Endothelial cell of umbilical vein (primary cell): ENCODE data around the gene FUZ. TPM values are rescaled to one million over a fixed set of nuclear protein-coding genes. Genes with fewer than 3 reads are reported as not detected.

Experiments
- BruUV-seq: library from RNA; stranded (reverse); fragments of 400-500 nt; replicated peaks from 2 replicates; lab custom pipeline; 2021; lab: Mats Ljungman, UMichigan
- CTCF ChIA-PET: fragments of 300-600, 350-600 bp; sonication (Branson Sonifier 250); formaldehyde crosslinking; loops from one replicate; lab custom pipeline; 2021; ENCODE audit warnings: antibody characterized with exemption, inconsistent platforms; lab: Charles Lee
- POLR2A ChIA-PET: fragments of 300-600, 350-600 bp; sonication (Branson Sonifier 250); formaldehyde crosslinking; loops from one replicate; lab custom pipeline; 2021; ENCODE audit warnings: antibody characterized with exemption, inconsistent platforms; lab: Charles Lee
- DNase-seq: peaks from one replicate; pipeline ENCODE4 v3.0.0-alpha.2; 2011; ENCODE audit warnings: low read depth, low spot score
- FAIRE-seq: peaks from 2 replicates; lab custom pipeline; 2011; peaks lifted over from hg19 to GRCh38; lab: Jason Lieb, UNC
- H2AFZ ChIP-seq: 2 replicates; pipeline ENCODE4 v1.6.0; 2012; ENCODE audit warnings: low read depth, low read length, control low read depth, inconsistent platforms
- H3K27ac ChIP-seq: 2 replicates; pipeline ENCODE4 v1.5.1; 2011; ENCODE audit warnings: low read depth, mild to moderate bottlenecking, control low read depth, low read length, moderate library complexity; ENCODE audit not compliant: insufficient read depth
- H3K27me3 ChIP-seq, 2 experiments: 2 replicates each; pipeline versions ENCODE4 v1.6.0 to v1.6.1; 2011; ENCODE audit warnings: low read length in 2 of 2, mixed read lengths in 1 of 2; ENCODE audit not compliant: control insufficient read depth in 2 of 2, insufficient read depth in 2 of 2
- H3K36me3 ChIP-seq, 2 experiments: 2 replicates in 1 of 2; 3 replicates in 1 of 2; pipeline ENCODE4 v1.5.1; 2011; ENCODE audit warnings: low read length in 2 of 2, mild to moderate bottlenecking in 1 of 2, moderate library complexity in 1 of 2; ENCODE audit not compliant: control insufficient read depth in 2 of 2, insufficient read depth in 2 of 2; ENCODE audit errors: extremely low read depth in 1 of 2
- H3K4me1 ChIP-seq: 3 replicates; pipeline ENCODE4 v1.5.1; 2011; ENCODE audit warnings: mild to moderate bottlenecking, low read length; ENCODE audit not compliant: control insufficient read depth, insufficient read depth; ENCODE audit errors: extremely low read depth
- H3K4me2 ChIP-seq: 2 replicates; pipeline ENCODE4 v1.6.1; 2011; ENCODE audit warnings: low read length, control low read depth, mixed read lengths; ENCODE audit not compliant: insufficient read depth
- H3K4me3 ChIP-seq, 3 experiments: fragments of 200-600 bp in 1 of 3; sonication (generic), shearing (Covaris generic) in 1 of 3; replicated peaks in 1 of 3; 2 replicates each; pipeline ENCODE4 v1.5.1; 2011 to 2016; ENCODE audit warnings: control low read depth in 3 of 3, low read length in 3 of 3, mild to moderate bottlenecking in 2 of 3, inconsistent platforms in 1 of 3, low read depth in 1 of 3, moderate library complexity in 1 of 3; ENCODE audit not compliant: insufficient read depth in 1 of 3
- H3K79me2 ChIP-seq: 2 replicates; pipeline ENCODE4 v1.6.0; 2012; ENCODE audit warnings: low read length, inconsistent platforms; ENCODE audit not compliant: control insufficient read depth, insufficient read depth
- H3K9ac ChIP-seq: replicated peaks from 2 replicates; pipeline ENCODE3; 2011; ENCODE audit warnings: low read length, control low read depth; ENCODE audit not compliant: insufficient read depth; ENCODE audit errors: extremely low read depth
- H3K9me1 ChIP-seq: replicated peaks from 3 replicates; pipeline ENCODE4 v1.6.0; 2011; ENCODE audit warnings: mild to moderate bottlenecking, low read length; ENCODE audit not compliant: control insufficient read depth, insufficient read depth; ENCODE audit errors: extremely low read depth
- H3K9me3 ChIP-seq: replicated peaks from 2 replicates; pipeline ENCODE4 v1.5.1; 2012; ENCODE audit warnings: low read length, inconsistent platforms; ENCODE audit not compliant: control insufficient read depth, insufficient read depth
- H4K20me1 ChIP-seq: replicated peaks from 2 replicates; pipeline ENCODE3; 2011; ENCODE audit warnings: mild to moderate bottlenecking, low read length; ENCODE audit not compliant: control insufficient read depth, insufficient read depth; ENCODE audit errors: extremely low read depth
- EZH2 ChIP-seq: IDR thresholded peaks from 2 replicates; pipeline ENCODE4 v1.6.1; 2012; ENCODE audit warnings: borderline replicate concordance, low read depth, mild to moderate bottlenecking, moderate library complexity, low read length, inconsistent platforms; ENCODE audit not compliant: severe bottlenecking
- FOS ChIP-seq: IDR thresholded peaks from 2 replicates; pipeline ENCODE4 v1.6.1; 2011; ENCODE audit warnings: mild to moderate bottlenecking, low read length, moderate library complexity, borderline replicate concordance; ENCODE audit not compliant: insufficient read depth
- GATA2 ChIP-seq: IDR thresholded peaks from 2 replicates; pipeline ENCODE4 v1.7.0; 2011; ENCODE audit warnings: low read depth, mild to moderate bottlenecking, moderate library complexity, mixed read lengths, low read length; ENCODE audit not compliant: insufficient read length, insufficient read depth
- JUN ChIP-seq: IDR thresholded peaks from 2 replicates; pipeline ENCODE4 v1.6.1; 2011; ENCODE audit warnings: borderline replicate concordance, low read depth; ENCODE audit not compliant: insufficient read length, insufficient read depth
- MAX ChIP-seq: IDR thresholded peaks from 2 replicates; pipeline ENCODE4 v1.6.1; 2011; ENCODE audit not compliant: insufficient read depth, insufficient read length
- MYC ChIP-seq: IDR thresholded peaks from one replicate; pipeline ENCODE4 v1.6.1; 2011; ENCODE audit warnings: mild to moderate bottlenecking, low read depth, low read length
- POLR2A ChIP-seq: IDR thresholded peaks from 2 replicates; pipeline ENCODE4 v1.6.1; 2012; ENCODE audit warnings: low read depth, mild to moderate bottlenecking, control low read depth, low read length
- POLR2AphosphoS5 ChIP-seq: IDR thresholded peaks from 2 replicates; pipeline ENCODE4 v1.6.1; 2012; ENCODE audit warnings: low read depth, mild to moderate bottlenecking, control low read depth, low read length, moderate library complexity; ENCODE audit not compliant: insufficient read depth
- dilution Hi-C: fragments of 300-500 bp; cut with MboI; formaldehyde crosslinking; loops from one replicate; pipeline ENCODE4 v1.15.0; 2019; ENCODE audit warnings: low sequenced_read_pairs; ENCODE audit not compliant: extremely low pct_ligation_motif_present
- intact Hi-C: fragments of 100-400 bp; cut with micrococcal nuclease; formaldehyde crosslinking; loops from one replicate; pipeline ENCODE4 v1.10.0; 2022
- polyA plus RNA-seq, 4 experiments: library from polyadenylated mRNA; depleted of rRNA in 3 of 4; stranded (reverse) in 3 of 4; unstranded in 1 of 4; fragments of >200 nt; gene quantifications; 2 replicates each; pipeline versions ENCODE4 v1.2.1 to v1.2.3, GENCODE V29; 2011 to 2012; ENCODE audit warnings: missing spikeins in 1 of 4
- total RNA-seq: library from RNA; stranded (reverse); gene quantifications from 2 replicates; pipeline ENCODE4 v1.2.3, GENCODE V29; 2021
- TF ChIP-seq, protein P1 (sequence below), 2 donors: IDR thresholded peaks; 1 replicate in 1 of 2; 2 replicates in 1 of 2; pipeline ENCODE4 v1.5.1; 2011; ENCODE audit warnings: low read length in 2 of 2, mild to moderate bottlenecking in 2 of 2, moderate library complexity in 2 of 2, control low read depth in 1 of 2, inconsistent platforms in 1 of 2, low read depth in 1 of 2; ENCODE audit not compliant: insufficient read depth in 1 of 2; ENCODE audit errors: extremely low read depth in 1 of 2

Gene FUZ
- total and polyA plus RNA-seq, 2 donors (not counting 3 experiments of a cell fraction or from before 2014, with no cell fraction given): 12.3 to 14.0 TPM

GRCh38 chr19:49761625-49762311 lies 51.3 kb downstream of the FUZ start:
- H3K4me1 ChIP-seq: no peaks in the 10 kb centered on the region
- H3K9me1 ChIP-seq: no peaks in the 10 kb centered on the region
- no peaks in the 10 kb centered on the region for H4K20me1 ChIP-seq
- H3K4me3 ChIP-seq: no peak overlapping the region
- TF ChIP-seq, protein P1, sequence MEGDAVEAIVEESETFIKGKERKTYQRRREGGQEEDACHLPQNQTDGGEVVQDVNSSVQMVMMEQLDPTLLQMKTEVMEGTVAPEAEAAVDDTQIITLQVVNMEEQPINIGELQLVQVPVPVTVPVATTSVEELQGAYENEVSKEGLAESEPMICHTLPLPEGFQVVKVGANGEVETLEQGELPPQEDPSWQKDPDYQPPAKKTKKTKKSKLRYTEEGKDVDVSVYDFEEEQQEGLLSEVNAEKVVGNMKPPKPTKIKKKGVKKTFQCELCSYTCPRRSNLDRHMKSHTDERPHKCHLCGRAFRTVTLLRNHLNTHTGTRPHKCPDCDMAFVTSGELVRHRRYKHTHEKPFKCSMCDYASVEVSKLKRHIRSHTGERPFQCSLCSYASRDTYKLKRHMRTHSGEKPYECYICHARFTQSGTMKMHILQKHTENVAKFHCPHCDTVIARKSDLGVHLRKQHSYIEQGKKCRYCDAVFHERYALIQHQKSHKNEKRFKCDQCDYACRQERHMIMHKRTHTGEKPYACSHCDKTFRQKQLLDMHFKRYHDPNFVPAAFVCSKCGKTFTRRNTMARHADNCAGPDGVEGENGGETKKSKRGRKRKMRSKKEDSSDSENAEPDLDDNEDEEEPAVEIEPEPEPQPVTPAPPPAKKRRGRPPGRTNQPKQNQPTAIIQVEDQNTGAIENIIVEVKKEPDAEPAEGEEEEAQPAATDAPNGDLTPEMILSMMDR (IDR thresholded peaks at IDR 0.05; ENCODE audit: extremely low read depth in 1 of 2, insufficient read depth in 1 of 2, low read depth in 1 of 2, low read length in 2 of 2): no peak
- TF ChIP-seq POLR2A (no peak), FOS (no peak), GATA2 (no peak), POLR2AphosphoS5 (no peak), JUN (no peak), MYC (no peak), MAX (no peak), EZH2 (no peak)
- no peak overlapping the region for H3K9ac ChIP-seq
- dilution Hi-C loops: no loop called here
- POLR2A ChIA-PET: no interaction called here
- DNase-seq (no peak), FAIRE-seq (peak; percentile 26)
- no peak overlapping the region for H3K4me2 ChIP-seq
- CTCF ChIA-PET: no interaction called here
- no peaks in the 10 kb centered on the region for H3K79me2 ChIP-seq
- intact Hi-C loops: no loop called here
- peak overlapping the region; percentile 46 for H2AFZ ChIP-seq
- H3K36me3 ChIP-seq: no peaks in the 10 kb centered on the region
- no TSS peak for BruUV-seq
- no peaks in the 10 kb centered on the region for H3K9me3 ChIP-seq
- H3K27ac ChIP-seq: no peak overlapping the region
- H3K27me3 ChIP-seq: no peaks in the 10 kb centered on the region
